ENCODE results near the gene NR0B1.

DNA sequence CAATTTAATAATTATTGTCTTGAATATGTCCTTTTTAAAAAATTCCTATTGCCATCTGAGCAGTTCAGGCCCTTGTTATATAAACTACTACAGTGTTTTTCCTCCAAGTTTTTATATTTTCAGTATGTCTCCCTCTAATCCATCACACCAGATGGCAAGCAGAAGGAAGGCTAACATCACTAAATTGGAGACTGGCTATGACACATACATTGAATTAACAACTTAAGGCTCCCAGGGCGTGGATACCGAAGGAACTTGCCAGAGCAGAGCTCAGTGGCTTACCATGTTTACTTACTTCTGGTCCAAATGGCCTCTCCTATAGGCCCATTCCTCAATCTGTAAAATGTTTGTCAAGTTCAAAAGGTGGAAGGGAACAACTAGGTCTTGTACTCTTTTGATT, 49.3 kb downstream of the NR0B1 start:
- TF ChIP-seq, protein P1, sequence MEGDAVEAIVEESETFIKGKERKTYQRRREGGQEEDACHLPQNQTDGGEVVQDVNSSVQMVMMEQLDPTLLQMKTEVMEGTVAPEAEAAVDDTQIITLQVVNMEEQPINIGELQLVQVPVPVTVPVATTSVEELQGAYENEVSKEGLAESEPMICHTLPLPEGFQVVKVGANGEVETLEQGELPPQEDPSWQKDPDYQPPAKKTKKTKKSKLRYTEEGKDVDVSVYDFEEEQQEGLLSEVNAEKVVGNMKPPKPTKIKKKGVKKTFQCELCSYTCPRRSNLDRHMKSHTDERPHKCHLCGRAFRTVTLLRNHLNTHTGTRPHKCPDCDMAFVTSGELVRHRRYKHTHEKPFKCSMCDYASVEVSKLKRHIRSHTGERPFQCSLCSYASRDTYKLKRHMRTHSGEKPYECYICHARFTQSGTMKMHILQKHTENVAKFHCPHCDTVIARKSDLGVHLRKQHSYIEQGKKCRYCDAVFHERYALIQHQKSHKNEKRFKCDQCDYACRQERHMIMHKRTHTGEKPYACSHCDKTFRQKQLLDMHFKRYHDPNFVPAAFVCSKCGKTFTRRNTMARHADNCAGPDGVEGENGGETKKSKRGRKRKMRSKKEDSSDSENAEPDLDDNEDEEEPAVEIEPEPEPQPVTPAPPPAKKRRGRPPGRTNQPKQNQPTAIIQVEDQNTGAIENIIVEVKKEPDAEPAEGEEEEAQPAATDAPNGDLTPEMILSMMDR (IDR thresholded peaks at IDR 0.05): no peak
- TF ChIP-seq, protein P2, sequence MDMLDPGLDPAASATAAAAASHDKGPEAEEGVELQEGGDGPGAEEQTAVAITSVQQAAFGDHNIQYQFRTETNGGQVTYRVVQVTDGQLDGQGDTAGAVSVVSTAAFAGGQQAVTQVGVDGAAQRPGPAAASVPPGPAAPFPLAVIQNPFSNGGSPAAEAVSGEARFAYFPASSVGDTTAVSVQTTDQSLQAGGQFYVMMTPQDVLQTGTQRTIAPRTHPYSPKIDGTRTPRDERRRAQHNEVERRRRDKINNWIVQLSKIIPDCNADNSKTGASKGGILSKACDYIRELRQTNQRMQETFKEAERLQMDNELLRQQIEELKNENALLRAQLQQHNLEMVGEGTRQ (IDR thresholded peaks at IDR 0.05; ENCODE audit: borderline replicate concordance, low read depth, low read length): no peak
- TF ChIP-seq POLR2AphosphoS5 (IDR thresholded peaks at IDR 0.05; ENCODE audit: low read depth, low read length) (no peak), EZH2phosphoT487 (IDR thresholded peaks at IDR 0.05; ENCODE audit: borderline replicate concordance, low read depth) (no peak), SMC3 (IDR thresholded peaks at IDR 0.05; ENCODE audit: low read depth, low read length) (no peak), FOXM1 (IDR thresholded peaks at IDR 0.05; ENCODE audit: low read depth) (no peak), EP300 (IDR thresholded peaks at IDR 0.05; ENCODE audit: borderline replicate concordance in 1 of 2, low read depth in 1 of 2, low read length in 1 of 2) (no peak), RCOR1 (IDR thresholded peaks at IDR 0.05; ENCODE audit: low read length) (no peak), NFIC (IDR thresholded peaks at IDR 0.05; ENCODE audit: borderline replicate concordance) (no peak), YY1 (IDR thresholded peaks at IDR 0.05; ENCODE audit: low read depth) (no peak)
- TF ChIP-seq, protein P3, sequence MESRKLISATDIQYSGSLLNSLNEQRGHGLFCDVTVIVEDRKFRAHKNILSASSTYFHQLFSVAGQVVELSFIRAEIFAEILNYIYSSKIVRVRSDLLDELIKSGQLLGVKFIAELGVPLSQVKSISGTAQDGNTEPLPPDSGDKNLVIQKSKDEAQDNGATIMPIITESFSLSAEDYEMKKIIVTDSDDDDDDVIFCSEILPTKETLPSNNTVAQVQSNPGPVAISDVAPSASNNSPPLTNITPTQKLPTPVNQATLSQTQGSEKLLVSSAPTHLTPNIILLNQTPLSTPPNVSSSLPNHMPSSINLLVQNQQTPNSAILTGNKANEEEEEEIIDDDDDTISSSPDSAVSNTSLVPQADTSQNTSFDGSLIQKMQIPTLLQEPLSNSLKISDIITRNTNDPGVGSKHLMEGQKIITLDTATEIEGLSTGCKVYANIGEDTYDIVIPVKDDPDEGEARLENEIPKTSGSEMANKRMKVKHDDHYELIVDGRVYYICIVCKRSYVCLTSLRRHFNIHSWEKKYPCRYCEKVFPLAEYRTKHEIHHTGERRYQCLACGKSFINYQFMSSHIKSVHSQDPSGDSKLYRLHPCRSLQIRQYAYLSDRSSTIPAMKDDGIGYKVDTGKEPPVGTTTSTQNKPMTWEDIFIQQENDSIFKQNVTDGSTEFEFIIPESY (IDR thresholded peaks at IDR 0.05; ENCODE audit: borderline replicate concordance, low read depth): no peak
- TF ChIP-seq, protein P4, sequence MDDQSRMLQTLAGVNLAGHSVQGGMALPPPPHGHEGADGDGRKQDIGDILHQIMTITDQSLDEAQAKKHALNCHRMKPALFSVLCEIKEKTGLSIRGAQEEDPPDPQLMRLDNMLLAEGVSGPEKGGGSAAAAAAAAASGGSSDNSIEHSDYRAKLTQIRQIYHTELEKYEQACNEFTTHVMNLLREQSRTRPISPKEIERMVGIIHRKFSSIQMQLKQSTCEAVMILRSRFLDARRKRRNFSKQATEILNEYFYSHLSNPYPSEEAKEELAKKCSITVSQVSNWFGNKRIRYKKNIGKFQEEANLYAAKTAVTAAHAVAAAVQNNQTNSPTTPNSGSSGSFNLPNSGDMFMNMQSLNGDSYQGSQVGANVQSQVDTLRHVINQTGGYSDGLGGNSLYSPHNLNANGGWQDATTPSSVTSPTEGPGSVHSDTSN (IDR thresholded peaks at IDR 0.05): no peak
- TF ChIP-seq, protein P5, sequence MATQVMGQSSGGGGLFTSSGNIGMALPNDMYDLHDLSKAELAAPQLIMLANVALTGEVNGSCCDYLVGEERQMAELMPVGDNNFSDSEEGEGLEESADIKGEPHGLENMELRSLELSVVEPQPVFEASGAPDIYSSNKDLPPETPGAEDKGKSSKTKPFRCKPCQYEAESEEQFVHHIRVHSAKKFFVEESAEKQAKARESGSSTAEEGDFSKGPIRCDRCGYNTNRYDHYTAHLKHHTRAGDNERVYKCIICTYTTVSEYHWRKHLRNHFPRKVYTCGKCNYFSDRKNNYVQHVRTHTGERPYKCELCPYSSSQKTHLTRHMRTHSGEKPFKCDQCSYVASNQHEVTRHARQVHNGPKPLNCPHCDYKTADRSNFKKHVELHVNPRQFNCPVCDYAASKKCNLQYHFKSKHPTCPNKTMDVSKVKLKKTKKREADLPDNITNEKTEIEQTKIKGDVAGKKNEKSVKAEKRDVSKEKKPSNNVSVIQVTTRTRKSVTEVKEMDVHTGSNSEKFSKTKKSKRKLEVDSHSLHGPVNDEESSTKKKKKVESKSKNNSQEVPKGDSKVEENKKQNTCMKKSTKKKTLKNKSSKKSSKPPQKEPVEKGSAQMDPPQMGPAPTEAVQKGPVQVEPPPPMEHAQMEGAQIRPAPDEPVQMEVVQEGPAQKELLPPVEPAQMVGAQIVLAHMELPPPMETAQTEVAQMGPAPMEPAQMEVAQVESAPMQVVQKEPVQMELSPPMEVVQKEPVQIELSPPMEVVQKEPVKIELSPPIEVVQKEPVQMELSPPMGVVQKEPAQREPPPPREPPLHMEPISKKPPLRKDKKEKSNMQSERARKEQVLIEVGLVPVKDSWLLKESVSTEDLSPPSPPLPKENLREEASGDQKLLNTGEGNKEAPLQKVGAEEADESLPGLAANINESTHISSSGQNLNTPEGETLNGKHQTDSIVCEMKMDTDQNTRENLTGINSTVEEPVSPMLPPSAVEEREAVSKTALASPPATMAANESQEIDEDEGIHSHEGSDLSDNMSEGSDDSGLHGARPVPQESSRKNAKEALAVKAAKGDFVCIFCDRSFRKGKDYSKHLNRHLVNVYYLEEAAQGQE (IDR thresholded peaks at IDR 0.05; ENCODE audit: low read depth, low read length): no peak
- TF ChIP-seq, protein P6, sequence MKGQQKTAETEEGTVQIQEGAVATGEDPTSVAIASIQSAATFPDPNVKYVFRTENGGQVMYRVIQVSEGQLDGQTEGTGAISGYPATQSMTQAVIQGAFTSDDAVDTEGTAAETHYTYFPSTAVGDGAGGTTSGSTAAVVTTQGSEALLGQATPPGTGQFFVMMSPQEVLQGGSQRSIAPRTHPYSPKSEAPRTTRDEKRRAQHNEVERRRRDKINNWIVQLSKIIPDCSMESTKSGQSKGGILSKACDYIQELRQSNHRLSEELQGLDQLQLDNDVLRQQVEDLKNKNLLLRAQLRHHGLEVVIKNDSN (IDR thresholded peaks at IDR 0.05; ENCODE audit: borderline replicate concordance, low read depth): no peak
